Heart left ventricle (tissue), 16 donors: ENCODE measurements around the gene IL22RA1. TPM values are rescaled to one million over a fixed set of nuclear protein-coding genes. Genes with fewer than 3 reads are reported as not detected.

ENCODE experiments used
- ATAC-seq, 4 donors: fragments of 200-7000 bp; cut with Tn5 transposase; one replicate each; pipeline ENCODE4 v1.9.1; 2020 to 2022; ENCODE audit warnings: moderate library complexity in 4 of 4, mild to moderate bottlenecking in 3 of 4, moderate number of reproducible peaks in 1 of 4
- DNase-seq, 5 donors: peaks; one replicate each; pipeline ENCODE4 v3.0.0-alpha.2; 2020
- H3K27ac ChIP-seq, 12 donors: fragments of 200-600 bp; sonication (generic) in 4 of 12; one replicate each; pipeline versions ENCODE4 v1.5.0 to v1.8.0; 2016 to 2022; ENCODE audit warnings: mild to moderate bottlenecking in 2 of 12
- H3K27me3 ChIP-seq, 9 donors: fragments of 200-600 bp; sonication (generic) in 2 of 9; one replicate each; pipeline versions ENCODE4 v1.5.1 to v1.8.0; 2016 to 2022; ENCODE audit warnings: mild to moderate bottlenecking in 3 of 9
- H3K36me3 ChIP-seq, 9 donors: fragments of 200-600 bp; sonication (generic) in 2 of 9; one replicate each; pipeline versions ENCODE4 v1.5.0 to v1.8.0; 2018 to 2022; ENCODE audit warnings: mild to moderate bottlenecking in 2 of 9
- H3K4me1 ChIP-seq, 12 donors: fragments of 200-600 bp; sonication (generic) in 4 of 12; one replicate each; pipeline versions ENCODE4 v1.5.0 to v1.8.0; 2016 to 2022; ENCODE audit warnings: mild to moderate bottlenecking in 3 of 12
- H3K4me3 ChIP-seq, 12 donors: fragments of 200-600 bp; sonication (generic) in 4 of 12; one replicate each; pipeline versions ENCODE4 v1.5.0 to v1.8.0; 2017 to 2022; ENCODE audit warnings: mild to moderate bottlenecking in 9 of 12, moderate library complexity in 4 of 12
- H3K9me3 ChIP-seq, 12 donors: fragments of 200-600 bp; sonication (generic) in 4 of 12; one replicate each; pipeline versions ENCODE4 v1.5.0 to v1.8.0; 2016 to 2022; ENCODE audit warnings: mild to moderate bottlenecking in 1 of 12
- CTCF ChIP-seq, 12 donors: fragments of 200-600 bp; sonication (generic) in 4 of 12; IDR thresholded peaks; one replicate each; pipeline versions ENCODE4 v1.5.0 to v1.8.0; 2018 to 2022; ENCODE audit warnings: antibody characterized with exemption in 12 of 12, mild to moderate bottlenecking in 5 of 12
- POLR2A ChIP-seq, 2 donors: fragments of 450-650 bp; IDR thresholded peaks; one replicate each; pipeline ENCODE4 v1.6.1; 2017; ENCODE audit warnings: antibody characterized with exemption in 2 of 2, mild to moderate bottlenecking in 2 of 2, moderate library complexity in 2 of 2
- WGBS, 4 donors: extraction: QIAGEN DNeasy Blood & Tissue Kit in 2 of 4; methylation state at CpG; one replicate each; pipeline versions ENCODE4 v1.1.5 to v1.1.7; 2013 to 2018; 5-methylcytosine and 5-hydroxymethylcytosine counted together
- intact Hi-C, 10 donors: fragments of 100-400 bp; cut with DNase I; formaldehyde crosslinking; loops; one replicate each; pipeline versions ENCODE4 v1.11.1 to v1.14.2; 2022
- polyA plus RNA-seq, 2 donors: library from polyadenylated mRNA; stranded (reverse); fragments of 200-250 nt; gene quantifications; one replicate each; pipeline ENCODE4 v1.2.3, GENCODE V29; 2013
- total RNA-seq, 9 donors: library from RNA; depleted of rRNA in 2 of 9; stranded (reverse); fragments of >200 nt in 2 of 9; fragmentation: NEBNext Ultra II Directional in 3 of 9; extraction: Animal tissue kit (Norgen Biotek cat#: 25700) in 3 of 9; gene quantifications; one replicate each; pipeline versions ENCODE4 v1.1.0 to v1.2.4, GENCODE V29; 2016 to 2023
- donor health status: ischemic (EF 13 %, LVEDD 7.1; RV severe dilation, severe dysfunction).
- donor health status: healthy with polysubstance abuse.
- donor health status: DM: no; HTN: yes; CAD: no.
- donor health status: DM: no; HTN: no; CAD: no.
- donor health status: ischemic (EF 25% LVEDD 6.9; RV normal size, moderate dysfunction).
- donor health status: ischemic (EF 25% LVEDD 5.7; RV mildly dilated, moderate dysfunction).
- donor health status: healthy.
- donor health status: DM: yes; HTN: yes; CAD: no.
- donor health status: ischemic (EF 35%, LVEDD 5.7; RV mildly dilated, moderate dysfunction).
- donor health status: nonischemic (EF 11% LVEDD 7.7; RV severe dilation, severe dysfunction).
- donor health status: DM: yes; HTN: yes; CAD: no.
- donor health status: PGD.
- donor health status: ischemic (EF 29% LVEDD 5.4; RV normal size, mild dysfunction).
- donor health status: nonischemic (EF 23%, LVEDD 6.1; RV moderate dilation, normal function).

Gene IL22RA1
- total and polyA plus RNA-seq, 11 donors = 0.04 to 1.3 (median 0.36) TPM; not detected in 3

DNA sequence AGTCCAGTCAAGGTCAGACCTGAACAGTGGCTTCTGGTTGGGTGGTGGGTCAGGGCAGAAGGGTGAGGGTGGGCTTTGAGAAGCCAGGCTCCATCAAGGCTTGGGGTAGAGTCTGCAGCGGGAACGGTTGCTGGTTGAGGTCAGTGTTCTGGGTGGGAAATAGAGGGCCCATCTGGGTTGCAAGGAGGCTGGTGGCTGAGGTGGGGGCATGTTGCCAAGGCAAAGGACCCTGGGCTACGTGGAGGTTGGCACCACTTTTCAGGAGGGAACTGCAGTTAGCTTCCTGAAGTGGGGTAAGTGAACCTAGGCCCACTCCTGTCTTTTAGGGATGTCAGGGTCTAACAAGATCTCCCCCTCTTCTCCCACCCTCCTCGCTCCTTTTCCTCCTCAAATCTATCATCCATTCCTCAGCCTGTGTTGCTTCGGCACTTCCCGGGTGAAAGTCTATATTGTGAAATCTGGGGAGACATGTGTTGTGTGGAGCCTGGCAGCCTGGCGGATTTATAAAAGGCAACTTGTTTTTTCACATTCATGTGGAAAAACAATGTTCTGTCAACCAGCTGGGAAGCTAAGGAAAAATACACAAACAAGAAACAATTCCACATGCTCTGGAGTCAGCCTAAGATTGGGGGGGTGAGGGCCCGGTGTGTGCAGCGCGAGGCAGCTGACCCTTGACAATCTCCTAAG, 1.5 kb downstream of the IL22RA1 start:
- no peak for ATAC-seq
- WGBS, 4 donors = 90 to 93% (median 91%) methylated on average over 10 of the region's 10 CpGs

DNA sequence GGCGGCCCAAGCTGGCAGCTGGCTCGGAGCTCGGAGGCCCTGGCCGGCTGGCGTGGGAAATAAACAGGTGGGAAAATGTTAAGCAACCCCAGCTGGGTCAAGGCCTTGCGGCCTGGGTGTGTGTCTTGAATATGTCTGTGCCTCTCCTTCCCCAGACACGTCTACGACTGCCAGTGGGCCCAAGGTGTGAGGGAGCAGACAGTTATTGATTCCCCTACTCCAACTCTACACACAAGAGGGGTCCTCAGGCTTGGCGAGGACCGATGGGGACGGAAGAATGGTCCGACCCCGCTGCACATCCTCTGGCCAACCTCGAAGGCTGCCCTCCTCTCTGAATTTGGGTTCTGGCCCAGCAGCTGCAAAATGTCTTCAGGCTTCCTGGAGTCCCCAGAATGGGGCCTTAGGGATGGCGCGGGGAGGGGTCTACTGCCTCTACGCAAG, 2.2 kb downstream of the IL22RA1 start:
- 88 to 91% (median 89%) methylated on average over 14 to 17 of the region's 17 CpGs for WGBS, 4 donors
- Histone ChIP-seq H3K27ac (no peak overlapping the region), H3K4me3 (no peak overlapping the region), H3K27me3 (no peaks in the 10 kb centered on the region), H3K9me3 (peaks cover 0 to 4% (median 0%) of the 10 kb centered on the region in 12 donors), H3K4me1 (peaks cover 0 to 13% (median 5%) of the 10 kb centered on the region in 12 donors), H3K36me3 (no peaks in the 10 kb centered on the region)
- intact Hi-C loops = no loop called here
- ATAC-seq = no peak
- DNase-seq = no peak
- TF ChIP-seq CTCF (IDR thresholded peaks at IDR 0.05) (no peak), POLR2A (IDR thresholded peaks at IDR 0.05) (no peak)

More for the DNA sequence above, 1.5 kb downstream of the IL22RA1 start:
- Histone ChIP-seq H3K27ac (no peak overlapping the region), H3K4me1 (peaks cover 0 to 13% (median 5%) of the 10 kb centered on the region in 12 donors), H3K4me3 (no peak overlapping the region), H3K36me3 (no peaks in the 10 kb centered on the region), H3K27me3 (no peaks in the 10 kb centered on the region), H3K9me3 (peaks cover 0 to 4% (median 0%) of the 10 kb centered on the region in 12 donors)
- no peak for TF ChIP-seq POLR2A (IDR thresholded peaks at IDR 0.05)
- TF ChIP-seq CTCF (IDR thresholded peaks at IDR 0.05) = no peak
- intact Hi-C loops = no loop called here
- no peak for DNase-seq

GRCh38 chr1:24139841-24140425, 3.0 kb downstream of the IL22RA1 start:
- H3K27me3 ChIP-seq = no peaks in the 10 kb centered on the region
- 87 to 90% (median 88%) methylated on average over 11 of the region's 11 CpGs for WGBS, 4 donors
- peaks cover 0 to 4% (median 0%) of the 10 kb centered on the region in 12 donors for H3K9me3 ChIP-seq
- H3K36me3 ChIP-seq = no peaks in the 10 kb centered on the region
- no peak for DNase-seq
- ATAC-seq = no peak
- H3K4me1 ChIP-seq = peaks cover 0 to 13% (median 5%) of the 10 kb centered on the region in 12 donors
- no peak overlapping the region for H3K4me3 ChIP-seq
- intact Hi-C loops = no loop called here
- H3K27ac ChIP-seq = no peak overlapping the region
- no peak for TF ChIP-seq CTCF (IDR thresholded peaks at IDR 0.05)
- TF ChIP-seq POLR2A (IDR thresholded peaks at IDR 0.05) = no peak

- H3K4me1 ChIP-seq = peaks cover 0 to 13% (median 5%) of the 10 kb centered on the region in 12 donors
- no peak overlapping the region for H3K4me3 ChIP-seq
- no peaks in the 10 kb centered on the region for H3K27me3 ChIP-seq
- DNase-seq (no peak), ATAC-seq (no peak)
- TF ChIP-seq POLR2A (IDR thresholded peaks at IDR 0.05) = no peak
- TF ChIP-seq CTCF (IDR thresholded peaks at IDR 0.05) = no peak
- 67 to 76% (median 74%) methylated on average over 2 of the region's 2 CpGs for WGBS, 4 donors
- no peak overlapping the region for H3K27ac ChIP-seq
- peaks cover 0 to 4% (median 0%) of the 10 kb centered on the region in 12 donors for H3K9me3 ChIP-seq
- no peaks in the 10 kb centered on the region for H3K36me3 ChIP-seq
- intact Hi-C loops = no loop called here
These were observed 3.8 kb downstream of the IL22RA1 start for GRCh38 chr1:24139222-24139489.
